GM23338 (cell line): ENCODE data around the gene RAD51B. TPM values are rescaled to one million over a fixed set of nuclear protein-coding genes. Genes with fewer than 3 reads are reported as not detected.
"Not testable (repeated sequence)": the region's sequence is repeated elsewhere in the genome, so short reads cannot be mapped to it uniquely, and the experiment has no call there.

ENCODE experiments used
- ATAC-seq: fragments of 200-7000 bp; cut with Tn5 transposase; 3 replicates; pipeline ENCODE4 v1.9.1; 2020
- DNase-seq: peaks from one replicate; pipeline ENCODE4 v3.0.0-alpha.2; 2015; ENCODE audit warnings: low spot score
- H2AFZ ChIP-seq: fragments of 200-600 bp; sonication (generic); 2 replicates; pipeline ENCODE4 v1.8.0; 2016; ENCODE audit warnings: antibody characterized with exemption, mild to moderate bottlenecking, moderate library complexity
- H3F3A ChIP-seq: fragments of 200-600 bp; sonication (generic); replicated peaks from 2 replicates; pipeline ENCODE4 v1.8.0; 2017; ENCODE audit warnings: antibody characterized with exemption, mixed run types, low read depth
- H3K27ac ChIP-seq: fragments of 200-600 bp; sonication (generic); 2 replicates; pipeline ENCODE4 v1.6.1; 2016; ENCODE audit warnings: low read depth
- H3K27me3 ChIP-seq: fragments of 200-600 bp; sonication (generic); 2 replicates; pipeline ENCODE4 v1.8.0; 2016; ENCODE audit warnings: mild to moderate bottlenecking, mixed run types, moderate library complexity; ENCODE audit not compliant: insufficient read depth
- H3K36me3 ChIP-seq: fragments of 200-600 bp; sonication (generic); 2 replicates; pipeline ENCODE4 v1.8.0; 2016; ENCODE audit warnings: mild to moderate bottlenecking; ENCODE audit not compliant: insufficient read depth
- H3K4me1 ChIP-seq: fragments of 200-600 bp; sonication (generic); 2 replicates; pipeline ENCODE4 v1.8.0; 2016; ENCODE audit warnings: mild to moderate bottlenecking, moderate library complexity; ENCODE audit not compliant: insufficient read depth
- H3K4me2 ChIP-seq: fragments of 200-600 bp; sonication (generic); 2 replicates; pipeline ENCODE4 v1.7.1; 2017; ENCODE audit warnings: mixed run types
- H3K4me3 ChIP-seq: fragments of 200-600 bp; sonication (generic); 2 replicates; pipeline ENCODE4 v1.6.1; 2016; ENCODE audit warnings: mixed run types
- H3K79me2 ChIP-seq: fragments of 200-600 bp; sonication (generic); replicated peaks from 2 replicates; pipeline ENCODE4 v1.8.0; 2017; ENCODE audit warnings: mild to moderate bottlenecking; ENCODE audit not compliant: insufficient read depth
- H3K9me2 ChIP-seq: fragments of 200-600 bp; sonication (generic); 2 replicates; pipeline ENCODE4 v1.8.0; 2017; ENCODE audit not compliant: insufficient read depth
- H4K20me1 ChIP-seq: fragments of 200-600 bp; sonication (generic); replicated peaks from 2 replicates; pipeline ENCODE4 v1.8.0; 2017; ENCODE audit warnings: mild to moderate bottlenecking; ENCODE audit not compliant: insufficient read depth
- H3K27ac Mint-ChIP-seq: 2 replicates; pipeline ENCODE4 v1.8.0; 2020; ENCODE audit warnings: inconsistent platforms, mild to moderate bottlenecking, moderate library complexity, mixed read lengths
- H3K27me3 Mint-ChIP-seq: 3 replicates; pipeline ENCODE4 v1.8.0; 2022; ENCODE audit warnings: low read depth, mild to moderate bottlenecking, moderate library complexity, mixed read lengths, inconsistent platforms; ENCODE audit not compliant: insufficient read depth, poor library complexity
- H3K36me3 Mint-ChIP-seq: 3 replicates; pipeline ENCODE4 v1.8.0; 2021; ENCODE audit warnings: low read depth, mild to moderate bottlenecking, inconsistent platforms, moderate library complexity, mixed read lengths
- H3K4me1 Mint-ChIP-seq: 3 replicates; pipeline ENCODE4 v1.8.0; 2020; ENCODE audit warnings: mild to moderate bottlenecking, inconsistent platforms, mixed read lengths
- H3K4me3 Mint-ChIP-seq: 3 replicates; pipeline ENCODE4 v1.8.0; 2021; ENCODE audit warnings: moderate library complexity, mild to moderate bottlenecking, inconsistent platforms, mixed read lengths
- H3K9me3 Mint-ChIP-seq: 3 replicates; pipeline ENCODE4 v1.8.0; 2020; ENCODE audit warnings: moderate library complexity, mild to moderate bottlenecking, inconsistent platforms, mixed read lengths
- EZH2 ChIP-seq: fragments of 200-600 bp; sonication (generic); IDR thresholded peaks from one replicate; pipeline ENCODE4 v1.8.0; 2017; ENCODE audit warnings: antibody characterized with exemption, mild to moderate bottlenecking, low read depth; ENCODE audit not compliant: unreplicated experiment
- NANOG ChIP-seq: IDR thresholded peaks from 2 replicates; pipeline ENCODE4 v1.6.1; 2016; ENCODE audit warnings: antibody characterized with exemption, borderline replicate concordance
- POLR2AphosphoS5 ChIP-seq: IDR thresholded peaks from 2 replicates; pipeline ENCODE4 v1.6.1; 2016; ENCODE audit warnings: antibody characterized with exemption, low read depth
- ZNF114 ChIP-seq: fragments of 250-450 bp; sonication (Bioruptor Pico); IDR thresholded peaks from 2 replicates; pipeline ENCODE4 v1.5.0; 2020; ENCODE audit warnings: mild to moderate bottlenecking, moderate library complexity
- polyA plus RNA-seq: library from polyadenylated mRNA; unstranded; fragments of >200 nt; fragmentation: Nextera tagmentation; extraction: Ambion mirVana; gene quantifications from 2 replicates; pipeline ENCODE4 v1.2.1, GENCODE V29; 2016
- total RNA-seq: library from RNA; depleted of rRNA; stranded (reverse); fragments of >200 nt; shearing (Covaris generic); gene quantifications from 2 replicates; pipeline ENCODE4 v1.2.3, GENCODE V29; 2014
- TF ChIP-seq, protein P1 (sequence below), 2 experiments: fragments of 200-600 bp in 1 of 2; sonication (generic) in 1 of 2; conservative IDR thresholded peaks; 2 replicates each; pipeline versions ENCODE4 v1.5.1 to v1.6.1; 2016 to 2017; ENCODE audit warnings: antibody characterized with exemption in 2 of 2, low read depth in 2 of 2, mild to moderate bottlenecking in 2 of 2, moderate library complexity in 1 of 2
- TF ChIP-seq, protein P2 (sequence below): fragments of 250-450 bp; sonication (Bioruptor Pico); IDR thresholded peaks from 2 replicates; pipeline ENCODE4 v1.5.0; 2020; ENCODE audit warnings: mild to moderate bottlenecking, moderate library complexity

Gene RAD51B
- total and polyA plus RNA-seq, 2 experiments from 2014 or later, result 15.7 to 29.1 TPM

DNA sequence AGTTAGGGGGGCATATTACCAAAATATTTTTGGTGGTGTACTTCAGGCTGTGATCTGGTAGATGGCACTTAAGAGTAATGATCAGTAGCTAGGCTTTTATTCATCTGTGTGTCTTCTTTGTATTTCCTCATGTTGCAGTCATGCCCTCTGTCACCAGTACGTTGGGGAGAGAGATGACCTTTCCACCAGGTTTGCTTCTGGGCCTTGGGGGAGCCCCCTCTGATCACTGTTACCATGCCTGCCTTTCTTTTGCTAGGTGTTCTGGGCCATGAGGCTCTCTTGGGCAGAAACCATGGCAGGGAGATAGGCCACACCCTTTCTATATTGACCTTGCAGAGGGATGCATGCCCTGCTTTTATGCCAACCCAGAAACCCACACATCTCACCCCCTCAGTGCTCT is 208.5 kb downstream of the RAD51B start:
- DNase-seq, result no peak
- Histone ChIP-seq H3K79me2 (no peaks in the 10 kb centered on the region), H3K4me2 (no peak overlapping the region), H3K4me1 (no peaks in the 10 kb centered on the region), H3K27me3 (no peaks in the 10 kb centered on the region), H2AFZ (no peak overlapping the region), H3K9me2 (no peaks in the 10 kb centered on the region), H3K27ac (no peak overlapping the region), H3K4me3 (no peak overlapping the region), H4K20me1 (no peaks in the 10 kb centered on the region), H3K36me3 (no peaks in the 10 kb centered on the region; the same call in 1 of the 2 replicates), H3F3A (no peaks in the 10 kb centered on the region)
- Mint-ChIP-seq H3K36me3 (peaks cover 44% of the 10 kb centered on the region), H3K27me3 (peaks cover 3% of the 10 kb centered on the region), H3K4me1 (no peaks in the 10 kb centered on the region), H3K27ac (no peak overlapping the region), H3K4me3 (no peak overlapping the region), H3K9me3 (peaks cover 36% of the 10 kb centered on the region)
- TF ChIP-seq EZH2 (no peak), ZNF114 (no peak)
- ATAC-seq, result no peak

DNA sequence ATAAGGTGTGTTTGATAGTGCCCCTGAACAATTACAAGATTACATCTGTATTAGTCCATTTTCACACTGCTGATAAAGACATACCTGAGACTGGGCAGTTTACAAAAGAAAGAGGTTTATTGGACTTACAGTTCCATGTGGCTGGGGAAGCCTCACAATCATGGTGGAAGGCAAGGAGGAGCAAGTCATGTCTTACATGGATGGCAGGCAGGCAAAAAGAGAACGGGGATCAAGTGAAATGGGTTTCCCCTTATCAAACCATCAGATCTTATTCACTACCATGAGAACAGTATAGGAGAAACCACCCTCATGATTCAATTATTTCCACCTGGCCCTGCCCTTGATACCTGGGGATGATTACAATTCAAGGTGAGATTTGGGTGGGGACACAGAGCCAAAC is 211.4 kb downstream of the RAD51B start:
- H3K27ac ChIP-seq, H3K4me3 ChIP-seq, DNase-seq, H3K79me2 ChIP-seq, H4K20me1 ChIP-seq, H3K9me2 ChIP-seq, H3F3A ChIP-seq, H3K27me3 ChIP-seq, H3K27me3 Mint-ChIP-seq, H3K4me1 Mint-ChIP-seq, ATAC-seq, H3K4me1 ChIP-seq, H3K27ac Mint-ChIP-seq, H2AFZ ChIP-seq, H3K4me2 ChIP-seq, H3K36me3 ChIP-seq, H3K4me3 Mint-ChIP-seq: not testable (repeated sequence)
- H3K36me3 Mint-ChIP-seq, result peaks cover 36% of the 10 kb centered on the region
- peaks cover 31% of the 10 kb centered on the region for H3K9me3 Mint-ChIP-seq

DNA sequence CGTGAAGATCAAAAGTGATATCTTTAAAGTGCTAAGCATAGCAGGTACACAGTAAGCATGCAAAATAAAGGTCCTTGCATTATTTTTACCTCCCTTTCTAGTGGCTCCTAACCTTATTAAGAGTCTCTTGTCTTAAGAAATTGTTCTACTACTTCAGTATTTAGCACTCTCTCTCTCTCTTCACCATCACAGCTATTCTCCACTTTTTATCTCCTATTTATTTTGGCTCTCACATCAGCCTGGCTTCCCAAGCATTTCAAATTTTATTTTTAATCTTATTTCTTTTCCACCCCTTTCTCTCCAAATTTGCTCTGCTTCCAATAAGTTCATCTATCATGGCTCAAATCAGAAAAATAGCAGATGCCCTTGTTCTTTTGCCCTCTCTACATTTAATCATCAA is 212.6 kb downstream of the RAD51B start:
- Mint-ChIP-seq H3K36me3 (peaks cover 34% of the 10 kb centered on the region), H3K9me3 (peaks cover 31% of the 10 kb centered on the region), H3K27me3 (no peaks in the 10 kb centered on the region), H3K4me1 (peaks cover 9% of the 10 kb centered on the region; the same call in 2 of the 3 replicates), H3K4me3 (no peak overlapping the region), H3K27ac (no peak overlapping the region)
- Histone ChIP-seq H2AFZ (no peak overlapping the region), H3K4me2 (no peak overlapping the region), H3K36me3 (no peaks in the 10 kb centered on the region; the same call in 1 of the 2 replicates), H3K27me3 (no peaks in the 10 kb centered on the region), H3K4me3 (no peak overlapping the region), H3K79me2 (no peaks in the 10 kb centered on the region), H3F3A (no peaks in the 10 kb centered on the region), H3K4me1 (no peaks in the 10 kb centered on the region; the same call in 1 of the 2 replicates), H3K27ac (no peak overlapping the region), H4K20me1 (no peaks in the 10 kb centered on the region), H3K9me2 (no peaks in the 10 kb centered on the region)
- DNase-seq (no peak), ATAC-seq (no peak)
- TF ChIP-seq, protein P1, sequence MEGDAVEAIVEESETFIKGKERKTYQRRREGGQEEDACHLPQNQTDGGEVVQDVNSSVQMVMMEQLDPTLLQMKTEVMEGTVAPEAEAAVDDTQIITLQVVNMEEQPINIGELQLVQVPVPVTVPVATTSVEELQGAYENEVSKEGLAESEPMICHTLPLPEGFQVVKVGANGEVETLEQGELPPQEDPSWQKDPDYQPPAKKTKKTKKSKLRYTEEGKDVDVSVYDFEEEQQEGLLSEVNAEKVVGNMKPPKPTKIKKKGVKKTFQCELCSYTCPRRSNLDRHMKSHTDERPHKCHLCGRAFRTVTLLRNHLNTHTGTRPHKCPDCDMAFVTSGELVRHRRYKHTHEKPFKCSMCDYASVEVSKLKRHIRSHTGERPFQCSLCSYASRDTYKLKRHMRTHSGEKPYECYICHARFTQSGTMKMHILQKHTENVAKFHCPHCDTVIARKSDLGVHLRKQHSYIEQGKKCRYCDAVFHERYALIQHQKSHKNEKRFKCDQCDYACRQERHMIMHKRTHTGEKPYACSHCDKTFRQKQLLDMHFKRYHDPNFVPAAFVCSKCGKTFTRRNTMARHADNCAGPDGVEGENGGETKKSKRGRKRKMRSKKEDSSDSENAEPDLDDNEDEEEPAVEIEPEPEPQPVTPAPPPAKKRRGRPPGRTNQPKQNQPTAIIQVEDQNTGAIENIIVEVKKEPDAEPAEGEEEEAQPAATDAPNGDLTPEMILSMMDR (conservative IDR thresholded peaks at IDR 0.05; ENCODE audit: low read depth in 2 of 2), result no peak
- TF ChIP-seq, protein P2, sequence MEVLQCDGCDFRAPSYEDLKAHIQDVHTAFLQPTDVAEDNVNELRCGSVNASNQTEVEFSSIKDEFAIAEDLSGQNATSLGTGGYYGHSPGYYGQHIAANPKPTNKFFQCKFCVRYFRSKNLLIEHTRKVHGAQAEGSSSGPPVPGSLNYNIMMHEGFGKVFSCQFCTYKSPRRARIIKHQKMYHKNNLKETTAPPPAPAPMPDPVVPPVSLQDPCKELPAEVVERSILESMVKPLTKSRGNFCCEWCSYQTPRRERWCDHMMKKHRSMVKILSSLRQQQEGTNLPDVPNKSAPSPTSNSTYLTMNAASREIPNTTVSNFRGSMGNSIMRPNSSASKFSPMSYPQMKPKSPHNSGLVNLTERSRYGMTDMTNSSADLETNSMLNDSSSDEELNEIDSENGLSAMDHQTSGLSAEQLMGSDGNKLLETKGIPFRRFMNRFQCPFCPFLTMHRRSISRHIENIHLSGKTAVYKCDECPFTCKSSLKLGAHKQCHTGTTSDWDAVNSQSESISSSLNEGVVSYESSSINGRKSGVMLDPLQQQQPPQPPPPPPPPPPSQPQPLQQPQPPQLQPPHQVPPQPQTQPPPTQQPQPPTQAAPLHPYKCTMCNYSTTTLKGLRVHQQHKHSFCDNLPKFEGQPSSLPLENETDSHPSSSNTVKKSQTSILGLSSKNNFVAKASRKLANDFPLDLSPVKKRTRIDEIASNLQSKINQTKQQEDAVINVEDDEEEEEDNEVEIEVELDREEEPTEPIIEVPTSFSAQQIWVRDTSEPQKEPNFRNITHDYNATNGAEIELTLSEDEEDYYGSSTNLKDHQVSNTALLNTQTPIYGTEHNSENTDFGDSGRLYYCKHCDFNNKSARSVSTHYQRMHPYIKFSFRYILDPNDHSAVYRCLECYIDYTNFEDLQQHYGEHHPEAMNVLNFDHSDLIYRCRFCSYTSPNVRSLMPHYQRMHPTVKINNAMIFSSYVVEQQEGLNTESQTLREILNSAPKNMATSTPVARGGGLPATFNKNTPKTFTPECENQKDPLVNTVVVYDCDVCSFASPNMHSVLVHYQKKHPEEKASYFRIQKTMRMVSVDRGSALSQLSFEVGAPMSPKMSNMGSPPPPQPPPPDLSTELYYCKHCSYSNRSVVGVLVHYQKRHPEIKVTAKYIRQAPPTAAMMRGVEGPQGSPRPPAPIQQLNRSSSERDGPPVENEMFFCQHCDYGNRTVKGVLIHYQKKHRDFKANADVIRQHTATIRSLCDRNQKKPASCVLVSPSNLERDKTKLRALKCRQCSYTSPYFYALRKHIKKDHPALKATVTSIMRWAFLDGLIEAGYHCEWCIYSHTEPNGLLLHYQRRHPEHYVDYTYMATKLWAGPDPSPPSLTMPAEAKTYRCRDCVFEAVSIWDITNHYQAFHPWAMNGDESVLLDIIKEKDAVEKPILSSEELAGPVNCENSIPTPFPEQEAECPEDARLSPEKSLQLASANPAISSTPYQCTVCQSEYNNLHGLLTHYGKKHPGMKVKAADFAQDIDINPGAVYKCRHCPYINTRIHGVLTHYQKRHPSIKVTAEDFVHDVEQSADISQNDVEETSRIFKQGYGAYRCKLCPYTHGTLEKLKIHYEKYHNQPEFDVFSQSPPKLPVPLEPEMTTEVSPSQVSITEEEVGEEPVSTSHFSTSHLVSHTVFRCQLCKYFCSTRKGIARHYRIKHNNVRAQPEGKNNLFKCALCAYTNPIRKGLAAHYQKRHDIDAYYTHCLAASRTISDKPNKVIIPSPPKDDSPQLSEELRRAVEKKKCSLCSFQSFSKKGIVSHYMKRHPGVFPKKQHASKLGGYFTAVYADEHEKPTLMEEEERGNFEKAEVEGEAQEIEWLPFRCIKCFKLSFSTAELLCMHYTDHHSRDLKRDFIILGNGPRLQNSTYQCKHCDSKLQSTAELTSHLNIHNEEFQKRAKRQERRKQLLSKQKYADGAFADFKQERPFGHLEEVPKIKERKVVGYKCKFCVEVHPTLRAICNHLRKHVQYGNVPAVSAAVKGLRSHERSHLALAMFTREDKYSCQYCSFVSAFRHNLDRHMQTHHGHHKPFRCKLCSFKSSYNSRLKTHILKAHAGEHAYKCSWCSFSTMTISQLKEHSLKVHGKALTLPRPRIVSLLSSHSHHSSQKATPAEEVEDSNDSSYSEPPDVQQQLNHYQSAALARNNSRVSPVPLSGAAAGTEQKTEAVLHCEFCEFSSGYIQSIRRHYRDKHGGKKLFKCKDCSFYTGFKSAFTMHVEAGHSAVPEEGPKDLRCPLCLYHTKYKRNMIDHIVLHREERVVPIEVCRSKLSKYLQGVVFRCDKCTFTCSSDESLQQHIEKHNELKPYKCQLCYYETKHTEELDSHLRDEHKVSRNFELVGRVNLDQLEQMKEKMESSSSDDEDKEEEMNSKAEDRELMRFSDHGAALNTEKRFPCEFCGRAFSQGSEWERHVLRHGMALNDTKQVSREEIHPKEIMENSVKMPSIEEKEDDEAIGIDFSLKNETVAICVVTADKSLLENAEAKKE (CRISPR knock-in tag), result no peak
- TF ChIP-seq POLR2AphosphoS5, result no peak
- no peak for TF ChIP-seq NANOG
